NCI-H82 (cell line): Measurements from ENCODE around the gene CD151.

ENCODE experiments used
- DNase-seq: peaks from one replicate; lab custom pipeline; 2025; lab: John Stamatoyannopoulos, UW

CD151 gene

DNA sequence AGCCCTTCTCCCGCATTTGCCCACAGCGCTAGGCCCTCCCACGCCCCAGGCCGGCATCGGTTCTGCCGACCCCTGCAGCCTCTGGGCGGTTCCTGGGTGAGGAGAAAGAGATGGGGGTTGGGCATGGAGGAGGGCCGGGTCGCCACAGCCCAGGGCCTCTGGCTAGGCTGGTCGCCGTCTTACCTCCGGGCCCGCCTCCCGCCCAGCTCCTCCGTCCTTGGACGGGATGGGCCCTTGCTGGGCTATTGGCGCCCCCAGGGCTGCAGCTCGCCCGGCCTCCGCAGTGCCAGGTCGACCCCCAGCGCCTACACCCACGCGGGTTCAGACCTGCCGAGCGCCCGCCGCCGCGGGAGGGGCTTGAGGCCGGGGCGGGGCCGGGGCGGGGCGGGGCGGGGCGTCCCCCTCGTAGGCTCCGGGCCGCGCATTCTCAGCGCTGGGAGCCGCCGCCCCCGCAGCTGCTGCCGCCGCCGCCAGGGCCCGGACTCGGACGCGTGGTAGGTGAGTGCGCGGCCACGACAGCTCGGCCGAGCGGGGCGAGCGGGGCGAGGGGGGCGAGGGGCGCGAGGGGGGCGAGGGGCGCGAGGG, at the start of gene CD151:
Gene CD151, plus strand, starts transcription at position 424 of the 585 bp plus-strand sequence. CDS start 3,118 bp downstream, outside the sequence.
- peak; percentile 76 for DNase-seq

DNA sequence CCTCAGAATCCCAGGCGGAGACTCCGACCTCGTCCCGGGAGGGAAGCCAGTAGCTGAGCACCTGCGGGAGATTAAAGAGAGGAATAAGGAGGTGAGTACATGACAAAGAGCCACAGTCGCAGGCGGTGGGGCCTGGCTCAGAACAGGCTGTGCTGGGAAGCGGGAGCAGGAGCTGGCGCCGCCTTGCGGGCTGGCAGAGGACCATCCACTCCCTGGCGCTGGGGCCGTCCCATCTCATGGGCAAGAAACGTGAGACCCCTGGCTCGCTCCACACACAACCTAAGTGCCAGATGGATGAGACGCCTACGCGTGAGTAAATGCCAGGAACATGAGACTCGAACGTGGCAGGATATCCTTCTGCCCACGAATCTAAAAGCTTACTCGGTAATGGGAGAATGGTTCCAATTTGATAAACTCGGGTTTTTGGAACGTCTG, 49.2 kb upstream of the CD151 start:
- peak; percentile 94 for DNase-seq

DNA sequence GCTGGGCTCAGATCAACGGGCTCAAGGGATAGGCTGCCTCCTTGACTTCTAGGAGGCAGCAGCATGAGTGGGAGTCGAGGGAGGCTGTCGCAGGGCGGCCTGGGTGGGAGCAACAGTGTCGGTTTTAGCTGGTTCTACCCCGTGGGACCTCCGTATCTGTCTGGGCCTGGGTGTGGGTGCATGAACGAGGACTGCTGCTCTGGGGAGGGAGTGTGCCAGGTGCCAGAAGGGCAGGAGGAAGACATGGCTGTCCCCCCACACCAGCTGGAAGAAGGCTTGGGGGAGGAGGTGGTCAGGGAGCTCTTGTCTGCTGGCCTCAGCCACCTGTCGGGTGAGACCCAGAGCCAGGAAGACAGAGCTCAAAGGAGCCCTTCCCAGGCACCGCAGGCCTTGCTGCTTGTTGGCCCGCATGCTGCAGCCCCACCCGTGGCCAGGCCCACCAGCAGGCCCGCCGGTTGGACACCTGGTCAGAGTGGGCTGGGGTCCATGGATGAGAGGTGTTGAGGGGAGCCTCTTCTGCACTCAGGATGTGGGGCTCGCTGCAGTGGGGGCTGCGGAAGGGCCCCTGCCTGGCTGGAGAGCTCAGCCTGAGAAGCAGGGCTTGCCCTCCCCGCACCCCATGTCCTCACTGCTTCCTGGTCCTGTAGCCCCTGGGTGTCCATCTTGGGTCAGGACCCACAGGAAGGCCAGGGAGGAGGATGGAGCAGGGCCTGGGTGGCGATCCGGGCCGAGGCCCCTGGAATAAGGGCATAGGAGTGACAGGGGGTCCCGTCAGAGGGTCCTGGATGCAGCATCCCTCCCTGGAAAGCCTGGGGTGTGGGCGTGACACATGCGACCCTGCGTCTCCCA, 46.3 kb upstream of the CD151 start:
- DNase-seq, result peak; percentile 32

DNA sequence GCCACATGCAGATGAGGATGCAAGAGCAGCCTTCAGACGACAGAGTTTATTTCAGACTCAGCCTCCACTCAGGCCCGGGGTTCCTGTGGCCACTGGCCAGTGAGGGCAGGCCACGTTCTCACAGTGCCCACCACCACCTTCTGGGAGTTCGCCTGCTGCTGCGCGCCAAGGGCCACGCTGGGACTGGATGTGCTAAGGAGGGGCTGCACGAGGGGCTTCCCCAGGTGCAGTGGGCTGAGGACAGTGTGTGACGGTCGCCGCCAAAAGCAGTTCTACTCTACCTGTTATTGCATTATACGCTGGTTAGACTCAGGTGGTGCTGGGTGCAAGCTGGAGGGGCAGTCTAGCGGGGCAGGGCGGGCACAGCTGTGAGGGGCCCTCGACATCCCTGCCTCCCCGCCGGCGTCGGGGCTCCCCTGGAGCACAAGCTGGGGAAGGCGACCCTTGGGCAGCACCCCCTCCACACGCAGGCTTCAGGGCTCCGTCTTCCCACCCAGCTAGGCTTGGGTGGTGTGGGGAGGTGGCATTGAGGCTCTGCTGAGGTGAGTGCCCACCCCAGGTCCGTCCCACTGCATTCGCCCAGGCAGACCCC, 45.6 kb upstream of the CD151 start:
- no peak for DNase-seq

DNA sequence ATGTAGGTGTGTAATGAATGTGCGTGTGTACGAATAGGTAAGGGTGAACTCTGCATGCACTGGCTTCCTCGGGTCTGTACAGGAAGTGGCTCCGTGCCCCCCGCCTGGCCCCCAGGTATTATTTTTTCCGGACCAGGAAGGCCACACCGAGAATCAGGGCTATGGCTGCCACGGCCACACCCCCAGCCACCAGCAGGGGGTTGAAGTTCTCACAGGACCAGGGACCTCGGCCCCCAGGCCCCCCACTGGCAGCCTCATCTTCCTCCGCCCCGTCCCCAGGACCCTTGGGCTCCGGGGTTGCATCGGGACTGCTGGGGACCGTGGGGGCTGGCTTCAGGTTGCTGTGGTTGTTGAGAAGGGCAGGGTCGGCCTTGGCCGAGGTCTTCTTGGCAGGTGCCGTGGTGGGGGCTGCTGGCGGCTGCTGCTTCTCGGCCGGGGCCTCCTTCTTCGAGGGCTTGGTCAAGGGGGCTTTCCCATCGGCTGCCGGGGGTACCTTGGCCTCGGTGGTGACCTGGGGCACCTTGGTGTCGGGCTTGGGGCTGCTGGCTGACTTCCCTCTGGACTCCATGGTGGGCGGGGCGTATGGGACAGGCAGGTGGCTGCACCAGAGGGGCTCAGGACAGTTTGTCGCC, 44.6 kb upstream of the CD151 start:
- DNase-seq, result no peak

DNA sequence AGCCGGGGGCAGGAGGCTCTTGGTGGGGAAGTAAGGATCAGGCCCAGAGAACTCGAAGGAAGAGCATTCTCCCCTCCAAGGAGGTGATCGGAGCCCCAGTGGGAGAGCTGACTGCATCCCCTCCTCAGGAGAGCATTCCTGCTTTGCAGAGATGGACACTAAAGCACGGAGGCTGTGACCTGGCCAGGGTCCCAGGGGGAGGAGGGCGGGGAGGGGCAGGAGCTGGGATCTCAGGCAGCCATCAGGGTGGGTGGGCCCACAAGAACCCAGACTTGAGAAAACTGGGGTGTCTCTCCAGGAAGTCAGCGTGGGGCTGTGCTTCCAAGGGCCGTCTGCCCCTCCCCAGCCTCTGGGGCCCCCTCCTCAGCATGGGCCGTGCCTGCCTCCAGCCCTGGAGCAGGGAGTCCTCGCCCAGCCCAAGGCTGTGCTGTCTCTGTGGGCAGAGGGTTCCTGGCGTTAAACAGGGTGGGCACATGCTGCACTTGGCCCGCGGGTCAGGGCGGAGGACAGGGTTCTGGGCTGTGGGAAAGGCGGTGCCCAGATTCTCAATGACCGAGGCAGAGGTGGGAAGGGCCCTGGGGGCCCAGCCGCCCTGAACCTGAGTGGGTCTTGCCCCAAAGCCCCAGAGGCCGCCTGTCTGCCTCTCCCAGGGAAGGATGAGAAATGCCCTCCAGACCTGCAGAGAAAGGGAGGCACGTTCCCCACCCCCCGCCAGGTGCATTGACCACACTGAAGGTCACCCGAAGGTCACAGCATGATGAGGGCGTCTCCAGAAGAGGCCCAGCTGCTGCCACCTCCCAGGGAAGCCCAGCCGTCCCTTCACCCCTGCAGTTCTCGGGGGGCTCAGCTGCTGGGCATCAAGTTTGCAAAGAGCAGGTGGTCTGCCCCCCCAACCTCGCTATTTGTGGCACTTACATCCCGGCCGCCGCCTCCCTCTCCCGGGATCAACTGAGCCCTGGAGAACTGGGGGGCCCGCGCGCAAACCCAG, 43.5 kb upstream of the CD151 start:
- DNase-seq, result no peak

DNA sequence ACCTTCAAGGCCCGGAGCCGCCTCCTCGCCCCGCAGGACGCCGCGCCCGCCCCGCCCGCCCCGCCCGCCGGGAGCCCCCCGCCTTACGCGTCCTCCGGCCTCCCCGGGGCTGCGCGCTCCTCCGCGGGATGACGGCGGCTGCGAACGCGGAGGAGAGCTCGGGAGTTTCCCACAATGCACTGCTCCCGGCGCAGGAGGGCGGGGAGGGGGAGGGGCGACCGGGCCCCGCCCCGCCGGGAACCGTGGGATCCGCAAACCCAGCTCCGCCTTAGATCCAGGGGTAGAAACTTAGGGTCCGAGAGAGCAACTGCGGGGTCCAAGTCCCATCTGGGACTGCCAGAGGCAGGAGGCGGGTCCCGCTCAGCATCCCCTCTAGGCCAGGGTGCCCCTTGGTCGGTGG, 42.8 kb upstream of the CD151 start, which contains the start of gene CEND1:
Gene CEND1, minus strand, starts transcription at position 148 of the 400 bp plus-strand sequence. CDS start 1,514 bp downstream, outside the sequence.
- DNase-seq, result peak; percentile 67

DNA sequence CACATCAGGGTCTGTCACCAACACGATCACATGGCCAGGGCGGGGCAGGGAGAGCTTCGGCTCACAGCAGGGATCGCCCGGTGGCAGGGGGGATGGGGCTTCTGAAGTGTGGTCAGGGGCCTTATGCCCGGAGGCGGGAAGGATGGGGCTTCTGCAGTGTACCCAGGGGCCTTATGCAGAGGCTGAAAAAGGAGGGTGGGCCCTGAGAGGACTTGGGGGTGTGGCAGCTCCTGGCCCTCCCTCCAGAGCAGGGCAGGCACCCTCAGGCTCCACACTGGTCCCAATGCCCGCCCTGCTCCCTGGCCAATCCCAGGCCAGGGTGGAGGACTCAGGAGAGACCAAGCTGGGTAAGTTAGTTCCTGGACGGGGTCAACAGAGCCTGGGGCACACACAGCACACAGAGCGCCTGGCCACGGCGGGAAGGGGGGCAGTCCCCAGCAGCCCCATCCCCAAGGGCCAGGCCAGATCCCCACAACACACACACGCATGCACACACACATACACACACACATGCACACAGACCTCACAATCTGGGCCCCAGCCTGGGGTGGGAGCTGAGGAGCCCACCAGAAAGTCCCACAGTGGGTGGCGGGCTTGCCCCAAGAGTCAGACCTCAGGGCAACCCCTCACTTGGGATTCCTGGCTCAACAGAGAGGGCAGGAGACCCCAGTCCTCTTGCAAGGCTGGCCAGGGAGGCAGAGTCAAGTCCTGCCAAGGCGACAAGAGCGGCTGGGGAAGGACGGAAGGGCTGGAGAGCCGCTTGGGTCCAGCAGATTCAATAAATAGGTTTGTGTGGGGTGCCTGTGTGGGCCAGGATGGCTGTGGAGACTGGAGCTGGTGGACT, 41.8 kb upstream of the CD151 start:
- peak; percentile 26 for DNase-seq

DNA sequence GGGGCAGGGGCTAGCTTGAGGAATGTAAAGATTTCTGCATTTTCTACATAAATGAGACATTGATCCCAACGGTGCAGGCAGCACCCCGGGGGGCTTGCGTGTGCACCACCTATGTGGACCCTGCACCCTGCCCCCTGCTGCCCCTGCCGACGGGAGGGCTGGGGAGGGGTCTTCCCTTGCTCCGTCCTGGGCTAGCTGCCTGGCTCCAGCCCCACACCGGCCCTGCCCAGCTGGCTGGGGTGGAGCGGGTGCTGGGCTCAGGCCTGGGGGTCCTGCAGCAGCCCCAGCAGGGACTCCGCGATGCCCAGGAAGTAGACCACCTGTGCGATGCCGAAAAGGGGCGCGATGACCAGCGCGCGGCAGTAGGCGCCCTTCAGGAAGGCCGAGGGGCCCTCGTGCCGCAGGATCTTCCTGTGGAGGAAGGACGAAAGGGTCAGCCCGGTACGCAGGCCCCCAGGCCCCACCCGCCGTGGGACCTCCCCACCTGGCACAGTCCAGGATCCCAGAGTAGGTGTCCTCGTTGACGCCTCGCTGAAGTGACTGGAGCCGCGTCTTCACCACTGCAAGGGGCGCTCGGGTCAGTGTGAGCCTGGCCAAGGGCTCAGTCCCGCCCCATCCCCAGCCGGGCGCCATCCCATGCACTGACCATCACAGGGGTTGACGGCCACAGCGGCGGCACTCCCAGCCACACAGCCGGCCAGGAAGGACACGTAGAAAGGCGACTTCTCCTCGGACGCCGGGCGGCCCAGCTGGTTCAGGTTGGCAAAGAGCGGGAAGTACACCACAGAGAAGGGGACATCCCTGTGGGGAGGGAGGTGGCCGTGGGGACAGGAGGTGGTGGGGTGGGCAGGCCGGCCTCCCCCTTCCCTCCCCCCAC, 40.9 kb upstream of the CD151 start:
- no peak for DNase-seq

DNA sequence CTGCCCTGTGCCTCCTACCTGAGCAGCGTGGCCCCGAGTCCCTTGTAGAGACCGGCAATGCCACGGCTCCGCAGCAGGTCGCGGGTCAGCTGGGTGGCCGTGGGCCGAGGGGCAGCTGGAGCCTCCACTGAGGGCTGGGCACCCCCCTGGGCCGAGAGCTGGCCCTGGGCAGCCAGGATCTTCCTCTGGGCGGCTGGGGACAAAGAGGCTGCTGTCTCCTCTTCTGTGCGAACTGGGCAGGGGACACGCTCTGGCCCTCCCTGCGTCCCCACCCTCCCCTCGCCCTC, 40.3 kb upstream of the CD151 start:
- DNase-seq, result no peak

DNA sequence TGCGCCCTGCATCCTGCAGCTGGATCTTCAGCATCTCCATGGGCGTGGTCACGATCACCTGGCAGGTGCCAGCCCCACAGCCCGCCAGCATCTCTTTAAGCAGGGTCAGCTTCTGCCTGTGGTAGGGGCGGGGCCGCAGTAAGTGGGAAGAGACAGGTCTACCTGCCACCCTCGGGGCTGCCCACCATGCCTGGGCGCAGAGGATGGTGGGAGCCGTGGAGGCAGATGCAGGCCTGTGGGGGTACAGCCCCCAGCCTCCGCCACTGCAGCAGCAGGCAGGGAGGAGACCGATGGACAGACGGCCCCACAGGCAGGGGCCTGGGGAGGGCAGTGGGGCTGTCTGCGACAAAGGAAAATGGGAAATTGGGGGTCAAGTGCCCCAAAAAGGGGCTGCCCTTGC, 39.9 kb upstream of the CD151 start:
- no peak for DNase-seq

DNA sequence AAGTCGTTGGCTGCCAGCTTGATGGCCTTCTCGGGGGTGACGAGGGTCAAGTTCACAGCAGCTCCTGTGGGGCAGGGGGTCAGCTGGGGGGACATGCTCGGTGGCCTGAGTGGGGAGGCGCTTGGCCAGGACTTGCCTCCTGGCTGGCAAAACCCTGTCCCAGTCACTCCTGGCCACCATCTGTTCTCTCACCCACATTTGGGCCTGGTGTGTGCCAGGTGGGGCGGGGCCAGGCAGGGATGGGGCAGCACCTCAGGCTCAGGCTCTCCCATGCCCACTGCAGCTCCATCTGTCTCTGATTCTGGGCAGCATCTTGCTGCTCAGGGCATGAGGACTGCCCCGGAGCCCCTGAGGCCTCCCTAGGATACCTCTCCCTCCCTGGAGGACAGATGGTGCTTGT, 39.2 kb upstream of the CD151 start:
- no peak for DNase-seq

DNA sequence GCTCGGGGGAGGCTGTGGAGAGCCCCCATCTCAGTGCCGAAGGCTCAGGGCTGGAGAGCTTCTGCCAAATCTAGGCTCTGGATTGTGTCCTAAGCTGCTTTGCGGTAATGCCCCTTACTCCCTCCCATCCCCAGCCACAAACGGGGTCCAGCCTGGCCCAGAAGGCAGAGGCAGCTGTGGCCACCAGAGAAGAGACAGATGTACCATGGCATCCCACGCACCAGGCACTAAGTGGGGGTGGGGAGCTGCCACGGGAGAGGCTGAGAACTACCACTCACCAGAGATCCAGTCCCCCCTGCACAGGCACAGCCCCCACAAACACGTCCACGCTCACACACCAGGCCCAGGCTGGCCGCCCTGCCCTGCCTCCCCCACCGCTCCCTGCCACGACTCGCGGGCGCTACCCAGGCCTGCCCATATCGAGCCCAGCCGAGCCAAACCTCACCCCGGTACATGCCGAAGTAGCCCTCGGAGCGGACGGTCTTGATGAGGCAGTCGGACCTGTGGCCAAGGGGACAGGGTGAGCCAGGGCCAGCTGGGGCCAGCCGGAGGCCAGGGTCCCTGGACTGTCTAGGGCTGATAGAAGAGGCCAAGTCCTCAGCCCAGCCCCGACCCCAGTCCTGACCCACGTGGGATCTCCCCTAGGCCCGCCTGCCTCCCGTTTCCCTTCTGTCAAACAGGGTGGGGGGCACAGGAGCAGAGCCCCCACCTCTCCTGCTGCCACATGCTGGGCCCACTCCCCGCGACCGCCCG, 38.6 kb upstream of the CD151 start:
- peak; percentile 72 for DNase-seq

DNA sequence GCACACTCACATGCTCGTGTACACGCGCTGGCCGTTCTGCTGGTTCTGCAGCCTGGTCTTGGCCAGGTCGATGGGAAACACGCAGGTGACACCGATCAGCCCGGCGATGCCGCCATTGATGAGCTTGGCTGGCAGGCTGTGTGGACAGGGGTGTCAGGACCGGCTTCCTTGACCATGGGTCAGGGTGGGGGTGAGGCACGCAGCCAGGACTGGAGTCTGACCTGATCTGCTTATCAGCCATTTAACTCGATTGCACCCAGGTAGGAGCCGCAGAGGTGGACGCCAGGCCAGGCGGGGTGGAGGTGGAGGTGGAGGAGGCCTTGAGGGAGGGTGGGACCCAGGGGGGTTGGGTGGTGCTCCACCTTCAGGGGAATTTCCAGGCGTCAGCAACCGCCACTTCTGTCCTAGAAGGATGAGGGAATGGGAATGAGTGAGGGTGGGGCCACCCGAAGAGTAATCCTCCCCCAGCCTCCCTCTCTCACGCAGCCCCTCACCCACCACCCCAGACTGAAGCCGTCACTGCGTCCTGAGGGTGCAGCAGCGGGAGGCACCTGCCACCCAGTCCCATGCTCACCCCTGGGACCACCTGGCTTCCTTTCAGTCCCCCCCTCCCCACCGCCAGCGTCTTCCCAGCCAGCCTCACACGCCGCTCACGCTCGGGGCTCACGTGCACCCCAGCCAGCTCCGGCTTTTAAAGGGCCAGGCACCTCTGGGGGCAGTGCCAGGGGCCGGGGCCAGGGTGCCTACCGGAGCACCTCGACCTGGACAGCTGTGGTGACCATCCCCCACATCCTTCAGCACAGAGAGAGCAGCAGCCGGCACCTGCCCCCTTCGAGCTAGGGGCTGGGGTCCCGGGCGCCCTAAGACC, 37.8 kb upstream of the CD151 start:
- peak; percentile 52 for DNase-seq

DNA sequence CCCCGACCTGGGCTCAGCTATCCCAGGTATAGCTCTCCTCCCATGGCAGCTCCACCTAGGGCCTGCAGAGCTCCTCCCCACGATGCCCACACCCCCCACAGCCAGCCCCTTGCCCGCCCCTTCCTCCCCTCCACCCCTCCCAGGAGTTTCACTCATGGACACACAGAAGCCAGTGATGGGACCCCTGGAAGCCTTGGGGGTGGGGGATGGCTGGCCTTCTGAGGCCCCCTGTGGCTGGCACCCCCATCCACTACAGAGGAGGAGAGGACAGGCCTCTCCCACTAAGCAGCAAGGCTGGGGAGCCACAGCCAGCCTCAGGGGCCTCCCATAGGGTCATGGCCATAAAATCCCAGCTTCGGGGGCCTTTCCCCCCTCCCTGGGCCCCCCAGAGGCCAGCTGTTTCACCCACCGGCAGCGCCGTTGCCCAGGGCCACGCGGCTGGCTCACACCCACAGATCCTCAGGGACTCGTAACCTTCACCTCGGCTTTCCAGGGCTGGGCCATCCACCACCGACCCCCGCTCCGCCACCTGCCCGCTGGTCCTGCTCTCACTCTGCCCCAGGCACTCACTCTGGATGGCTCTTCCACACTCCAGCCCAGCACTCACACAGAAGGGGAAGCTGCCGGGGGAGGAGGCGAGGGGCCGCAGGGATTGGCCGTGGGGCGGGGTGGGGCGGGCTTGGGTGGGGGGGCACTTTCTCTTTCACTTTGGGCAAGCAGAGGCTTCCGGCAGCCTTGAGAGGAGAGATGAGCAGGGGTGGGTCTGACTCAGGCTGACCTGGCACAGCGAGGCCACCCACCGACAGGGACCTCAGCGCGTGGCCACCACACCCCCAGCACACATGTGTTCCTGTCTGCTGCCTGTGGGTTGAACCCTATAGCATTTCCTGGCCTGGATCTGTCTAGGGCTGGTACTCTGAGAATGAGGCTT, 36.9 kb upstream of the CD151 start:
- peak; percentile 72 for DNase-seq

DNA sequence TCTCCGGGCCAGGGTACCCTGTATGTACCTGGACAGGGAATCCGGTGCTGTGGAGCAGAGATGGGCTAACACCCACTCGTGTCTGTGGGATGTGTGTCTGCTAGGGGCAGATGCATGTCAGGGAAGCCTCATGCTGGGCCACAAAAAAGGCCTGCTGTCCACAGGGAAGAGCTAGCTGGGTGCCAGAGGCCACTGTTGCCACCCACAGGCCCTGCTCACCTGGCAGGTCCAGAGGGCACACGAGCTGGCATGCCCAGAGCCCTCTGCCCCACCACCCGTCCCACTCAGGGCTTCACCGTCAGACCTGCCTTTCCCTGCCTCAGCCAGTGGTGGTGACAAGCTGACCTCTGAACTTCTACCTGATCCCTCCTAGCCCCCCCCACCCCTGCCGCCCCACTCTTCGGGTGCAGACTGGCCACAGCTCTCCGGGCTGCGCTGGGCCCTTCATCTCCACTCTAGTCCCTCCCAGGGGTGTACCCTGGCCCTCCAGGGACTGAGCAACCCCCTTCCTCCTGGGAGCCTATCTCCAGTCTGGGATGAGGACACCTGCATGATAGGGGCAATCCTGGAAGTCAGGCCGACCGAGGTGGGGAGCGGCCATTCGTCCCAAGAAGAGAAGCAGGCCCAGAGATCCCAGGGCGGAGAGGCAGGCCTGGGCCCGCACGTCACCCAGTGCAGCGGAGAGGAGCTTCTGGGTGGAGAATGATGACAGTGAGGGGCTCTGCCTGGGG, 36.0 kb upstream of the CD151 start:
- DNase-seq, result no peak
